ENCODE results near the gene FAM177B.

FAM177B gene

GRCh38 chr1:222772996-222773379, 36.0 kb downstream of the FAM177B start:
- no peak for TF ChIP-seq CTCF (IDR thresholded peaks at IDR 0.05; ENCODE audit: borderline replicate concordance, insufficient read depth, low read depth, low read length)
- H3K4me3 ChIP-seq (ENCODE audit: low read depth, low read length) = no peak overlapping the region

DNA sequence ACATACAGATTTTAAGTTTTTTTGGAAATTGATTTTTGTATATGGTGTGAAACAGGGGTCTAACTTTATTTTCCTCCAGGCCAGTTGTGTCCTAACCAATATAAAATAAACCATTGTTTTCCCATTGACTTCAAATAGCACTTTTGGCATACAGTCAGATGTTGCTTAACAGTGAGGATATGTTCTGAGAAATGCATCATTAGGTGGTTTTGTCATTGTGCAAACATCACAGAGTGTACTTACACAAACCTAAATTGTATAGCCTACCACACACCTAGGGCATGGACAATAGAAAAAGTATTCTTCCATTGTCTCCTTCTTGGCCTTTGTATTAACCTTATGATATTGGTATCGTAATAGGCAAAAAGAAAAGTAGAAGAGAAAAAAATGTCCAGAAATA, 40.5 kb downstream of the FAM177B start:
- no peak for TF ChIP-seq CTCF (IDR thresholded peaks at IDR 0.05; ENCODE audit: borderline replicate concordance, insufficient read depth, low read depth, low read length)
- H3K4me3 ChIP-seq (ENCODE audit: low read depth, low read length) = no peak overlapping the region

DNA sequence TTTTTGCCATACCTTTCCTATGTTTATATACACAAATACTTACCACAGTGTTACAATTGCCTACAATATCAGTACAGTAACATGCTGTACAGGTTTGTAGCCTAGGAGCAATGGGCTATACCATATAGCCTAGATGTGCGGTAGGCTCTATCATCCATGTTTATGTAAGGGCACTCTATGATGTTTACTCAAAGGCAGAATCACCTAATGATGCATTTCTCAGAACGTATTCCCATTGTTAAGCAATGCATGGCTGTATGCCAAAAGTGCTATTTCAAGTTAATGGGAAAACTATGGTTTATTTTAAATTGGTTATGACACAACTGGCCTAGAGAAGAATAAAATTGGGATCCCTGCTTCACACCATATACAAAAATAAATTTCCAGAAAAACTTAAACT, 41.0 kb downstream of the FAM177B start:
- TF ChIP-seq CTCF (IDR thresholded peaks at IDR 0.05; ENCODE audit: borderline replicate concordance, insufficient read depth, low read depth, low read length) = no peak
- no peak overlapping the region for H3K4me3 ChIP-seq (ENCODE audit: low read depth, low read length)

DNA sequence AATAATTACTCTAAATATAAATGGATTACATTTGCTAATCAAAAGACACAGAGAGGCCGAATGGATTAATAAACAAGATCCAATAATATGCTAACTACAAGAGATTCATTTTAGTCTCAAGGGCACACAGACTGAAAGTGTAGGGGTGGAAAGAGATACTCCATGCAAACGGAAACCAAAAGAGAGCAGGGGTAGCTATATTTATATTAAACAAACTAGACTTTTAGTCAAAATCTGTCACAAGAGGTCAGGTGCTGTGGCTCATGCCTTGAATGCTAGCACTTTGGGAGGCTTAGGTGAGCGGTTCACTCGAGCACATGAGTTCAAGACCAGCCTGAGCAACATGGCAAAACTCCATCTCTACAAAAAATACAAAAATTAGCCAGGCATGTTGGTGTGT, 44.2 kb downstream of the FAM177B start:
- no peak for TF ChIP-seq CTCF (IDR thresholded peaks at IDR 0.05; ENCODE audit: borderline replicate concordance, insufficient read depth, low read depth, low read length)

GRCh38 chr1:222783051-222783450, 46.0 kb downstream of the FAM177B start:
- no peak for TF ChIP-seq CTCF (IDR thresholded peaks at IDR 0.05; ENCODE audit: borderline replicate concordance, insufficient read depth, low read depth, low read length)
- H3K4me3 ChIP-seq (ENCODE audit: low read depth, low read length) = no peak overlapping the region

More for the DNA sequence above, 44.2 kb downstream of the FAM177B start:
- no peak overlapping the region for H3K4me3 ChIP-seq (ENCODE audit: low read depth, low read length)

GRCh38 chr1:222784371-222784770, 47.4 kb downstream of the FAM177B start:
- no peak for TF ChIP-seq CTCF (IDR thresholded peaks at IDR 0.05; ENCODE audit: borderline replicate concordance, insufficient read depth, low read depth, low read length)
- no peak overlapping the region for H3K4me3 ChIP-seq (ENCODE audit: low read depth, low read length)

DNA sequence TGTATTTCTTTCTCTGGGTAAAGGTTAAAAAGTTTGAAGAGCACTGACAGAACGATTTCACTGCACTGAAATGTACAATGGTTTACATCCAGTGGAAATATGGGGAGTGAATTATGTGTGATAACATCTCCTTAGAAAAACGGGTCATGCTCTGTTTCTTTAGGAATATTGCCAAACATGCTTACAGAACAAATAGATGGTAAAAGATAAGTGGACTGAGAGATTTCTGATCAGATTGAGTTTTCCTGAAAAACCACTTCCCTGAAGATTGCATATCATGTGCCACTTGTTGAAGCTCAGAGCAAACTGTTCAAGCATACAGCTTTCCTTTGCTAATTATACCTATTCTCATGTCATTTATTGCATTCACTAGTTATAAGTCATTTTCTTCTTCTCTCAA, 47.9 kb downstream of the FAM177B start:
- H3K4me3 ChIP-seq (ENCODE audit: low read depth, low read length) = no peak overlapping the region
- TF ChIP-seq CTCF (IDR thresholded peaks at IDR 0.05; ENCODE audit: borderline replicate concordance, insufficient read depth, low read depth, low read length) = no peak

Measured in GM12875 (cell line).